ENCODE data around the gene ATP6V0B.

The ATP6V0B gene

GRCh38 chr1:44012404-44012803, 37.6 kb downstream of the ATP6V0B start:
- no peak for DNase-seq

GRCh38 chr1:44012941-44013609, 38.3 kb downstream of the ATP6V0B start:
- peak; percentile 79 for DNase-seq

- no peak for DNase-seq
Observed at GRCh38 chr1:44013949-44014348, 39.2 kb downstream of the ATP6V0B start.

- no peak for DNase-seq
Observed at GRCh38 chr1:44014365-44015104, 39.8 kb downstream of the ATP6V0B start.

GRCh38 chr1:44015206-44015605, 40.4 kb downstream of the ATP6V0B start:
- DNase-seq = no peak

- DNase-seq = no peak
Observed at GRCh38 chr1:44016041-44016889, 41.5 kb downstream of the ATP6V0B start.

- DNase-seq = peak; percentile 83
Observed at GRCh38 chr1:44016890-44017400, 42.2 kb downstream of the ATP6V0B start.

GRCh38 chr1:44019466-44019948, 44.7 kb downstream of the ATP6V0B start:
- peak; percentile 89 for DNase-seq

- no peak for DNase-seq
Observed at GRCh38 chr1:44020464-44020863, 45.7 kb downstream of the ATP6V0B start.

GRCh38 chr1:44021156-44021555, 46.4 kb downstream of the ATP6V0B start:
- peak; percentile 37 for DNase-seq

GRCh38 chr1:44021581-44022321, 47.0 kb downstream of the ATP6V0B start:
- DNase-seq = no peak

GRCh38 chr1:44024031-44024902, 49.5 kb downstream of the ATP6V0B start:
- DNase-seq = no peak

- DNase-seq = no peak
Observed at GRCh38 chr1:44024903-44025525, 50.3 kb downstream of the ATP6V0B start.

GRCh38 chr1:44025816-44026215, 51.1 kb downstream of the ATP6V0B start:
- no peak for DNase-seq

GRCh38 chr1:44027320-44027719, 52.6 kb downstream of the ATP6V0B start:
- DNase-seq = no peak

All from retina (tissue), 1 donor.